ENCODE results near the gene PVALEF.

The PVALEF gene

DNA sequence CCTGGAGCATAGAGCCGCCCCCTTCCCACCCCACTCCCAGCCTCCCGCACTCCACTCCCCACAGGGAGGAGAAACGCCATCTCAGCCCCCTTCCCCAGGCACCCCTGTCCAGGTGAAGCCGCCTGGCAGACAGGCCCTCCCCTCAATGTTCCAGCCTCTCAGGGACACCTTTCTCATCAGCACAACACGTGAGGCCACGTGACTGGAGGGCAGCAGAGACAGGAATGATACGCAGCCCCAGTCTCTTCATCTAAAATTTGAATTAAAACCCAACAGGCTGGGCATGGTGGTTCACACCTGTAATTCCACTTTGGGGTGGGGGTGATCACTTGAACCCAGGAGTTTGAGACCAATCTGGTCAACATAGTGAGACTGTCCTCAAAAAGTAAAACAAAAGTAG, 20.9 kb downstream of the PVALEF start:
- no peak for DNase-seq

DNA sequence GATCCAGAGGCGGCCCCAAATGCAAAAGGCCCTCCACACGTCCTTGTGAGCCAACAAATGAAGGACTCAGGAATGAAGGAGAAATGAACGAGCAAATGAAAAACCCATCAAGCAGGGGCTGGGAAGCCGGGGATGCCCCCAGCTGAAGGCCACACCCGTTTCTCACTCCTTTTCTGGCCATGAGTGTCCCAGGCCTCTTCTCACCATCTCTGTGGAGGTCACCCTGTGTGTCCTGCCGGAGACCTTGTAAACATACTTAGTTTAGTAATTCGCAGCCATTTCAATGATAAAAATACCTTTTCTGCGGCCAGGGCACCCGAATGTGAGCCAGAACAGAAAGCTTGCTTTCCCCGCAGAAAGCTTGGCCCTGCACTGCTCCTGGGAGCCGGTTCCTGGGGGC, 21.8 kb downstream of the PVALEF start:
- DNase-seq = no peak

DNA sequence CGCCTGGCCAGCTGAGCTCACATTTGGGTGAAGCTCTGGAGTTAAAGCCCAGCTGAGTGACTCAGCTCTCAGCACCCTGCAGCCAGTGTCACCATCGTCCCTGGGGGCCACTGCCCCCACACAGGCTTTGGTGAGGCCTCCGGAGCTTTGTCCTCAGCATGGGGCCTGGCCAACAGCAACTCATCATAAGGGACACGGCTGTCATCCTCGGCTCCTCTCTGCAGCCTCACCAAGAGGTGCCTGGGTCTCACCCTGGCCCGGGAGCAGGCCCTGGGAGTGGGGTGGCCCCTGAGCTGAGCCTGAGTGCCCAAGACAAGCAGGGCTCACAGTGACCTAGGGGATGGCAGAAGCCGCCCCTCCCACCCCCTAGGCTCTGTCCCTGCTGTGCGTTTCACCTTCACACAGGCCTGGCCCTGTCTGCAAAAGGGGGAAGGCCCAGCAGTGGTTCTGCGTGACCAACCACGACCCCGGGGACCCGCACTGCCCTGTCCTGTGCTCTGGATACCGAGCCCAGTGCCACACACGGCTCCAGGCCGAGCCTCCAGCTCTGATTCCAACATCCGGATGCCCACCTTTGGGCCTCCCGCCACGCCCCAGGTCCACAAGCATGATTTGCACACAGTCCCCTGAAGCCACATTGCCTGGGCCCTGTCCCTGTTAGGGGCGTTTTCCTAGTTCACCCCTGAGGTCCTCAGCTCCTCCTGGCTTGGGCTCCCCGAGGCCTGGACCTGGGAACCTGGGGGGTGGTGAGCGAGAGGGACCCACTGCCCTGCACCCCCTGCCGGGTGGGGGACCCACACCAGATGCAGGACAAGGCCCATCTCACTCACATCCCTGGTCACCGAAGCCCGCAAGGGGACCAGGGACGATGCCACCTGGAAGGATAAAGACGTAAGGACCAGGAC, 22.5 kb downstream of the PVALEF start:
- no peak for DNase-seq

DNA sequence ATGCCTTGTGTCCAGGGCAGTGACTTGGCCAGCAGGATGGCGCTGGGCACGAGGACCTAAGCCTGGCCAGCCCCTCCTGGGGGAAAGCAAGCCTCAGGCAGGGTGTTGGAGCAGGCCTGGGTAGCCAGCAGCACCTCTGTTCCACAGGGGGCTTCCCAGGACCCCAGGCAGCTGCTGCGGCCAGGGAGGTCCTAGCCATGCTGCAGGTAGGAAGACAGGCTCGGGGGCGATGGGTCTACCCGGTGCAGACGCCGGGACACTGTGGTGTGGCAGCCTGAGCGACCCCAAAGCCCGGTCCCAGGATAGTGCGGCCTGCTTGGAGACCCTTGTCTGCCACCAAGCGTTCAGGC, 23.2 kb downstream of the PVALEF start:
- no peak for DNase-seq

DNA sequence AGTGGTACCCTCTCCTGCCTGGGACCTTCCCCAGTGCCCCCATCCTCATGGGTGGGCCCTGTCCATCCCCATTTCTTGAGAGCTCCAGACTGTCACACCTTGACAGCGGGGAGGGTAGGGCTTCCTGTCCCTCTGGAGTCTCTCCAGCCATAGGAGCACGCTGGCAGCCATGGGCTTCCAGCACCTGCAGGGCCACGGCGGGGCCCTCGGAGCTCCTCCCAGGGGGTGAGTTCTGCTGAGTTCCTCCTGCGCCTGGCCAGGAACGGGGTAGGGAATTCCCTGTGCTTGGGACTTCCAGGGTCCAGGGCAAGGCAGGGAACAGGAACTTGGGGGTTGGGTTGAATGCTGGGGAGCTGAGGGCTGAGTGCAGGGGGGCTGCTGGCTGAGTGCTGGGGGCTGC, 23.7 kb downstream of the PVALEF start:
- DNase-seq = no peak

DNA sequence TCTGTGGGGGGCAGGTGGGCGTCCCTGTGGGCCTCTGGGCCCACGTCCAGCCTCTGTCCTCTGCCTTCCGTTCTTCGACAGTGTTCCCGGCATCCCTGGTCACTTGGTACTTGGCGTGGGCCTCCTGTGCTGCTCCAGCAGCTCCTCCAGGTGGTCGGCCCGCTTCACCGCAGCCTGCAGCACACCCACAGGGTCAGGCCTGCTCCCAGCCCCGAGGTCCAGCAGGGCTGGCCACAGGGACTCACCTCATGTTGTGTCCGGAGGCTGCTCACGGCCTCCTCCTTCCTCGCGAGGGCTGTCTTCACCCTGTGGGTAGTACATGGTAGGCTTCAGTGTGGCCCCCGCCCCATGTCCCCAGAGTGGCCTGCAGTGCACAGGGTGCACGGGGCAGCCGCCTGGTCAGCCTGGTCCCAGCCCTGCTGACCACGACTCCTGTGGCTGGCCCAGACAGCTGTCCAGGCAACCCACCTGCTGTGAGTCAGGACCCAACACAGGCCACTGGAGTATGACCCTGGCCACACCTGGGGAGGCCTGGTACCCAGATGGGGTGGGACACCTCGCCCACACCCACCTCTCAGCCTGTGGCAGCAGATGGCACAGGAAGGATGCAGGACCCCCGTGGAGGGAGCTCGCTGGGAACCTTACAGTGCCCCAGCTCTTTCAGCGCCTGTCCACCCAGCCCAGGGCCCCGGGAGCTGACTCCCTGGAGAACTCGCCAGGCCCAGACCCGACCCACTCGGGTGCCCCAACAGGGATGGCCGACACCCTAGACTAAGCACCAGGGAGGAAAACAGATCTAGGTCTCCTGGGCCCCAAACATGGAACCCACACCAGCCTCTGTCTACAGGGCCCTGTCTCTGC, 24.6 kb downstream of the PVALEF start:
- DNase-seq = peak; percentile 6

DNA sequence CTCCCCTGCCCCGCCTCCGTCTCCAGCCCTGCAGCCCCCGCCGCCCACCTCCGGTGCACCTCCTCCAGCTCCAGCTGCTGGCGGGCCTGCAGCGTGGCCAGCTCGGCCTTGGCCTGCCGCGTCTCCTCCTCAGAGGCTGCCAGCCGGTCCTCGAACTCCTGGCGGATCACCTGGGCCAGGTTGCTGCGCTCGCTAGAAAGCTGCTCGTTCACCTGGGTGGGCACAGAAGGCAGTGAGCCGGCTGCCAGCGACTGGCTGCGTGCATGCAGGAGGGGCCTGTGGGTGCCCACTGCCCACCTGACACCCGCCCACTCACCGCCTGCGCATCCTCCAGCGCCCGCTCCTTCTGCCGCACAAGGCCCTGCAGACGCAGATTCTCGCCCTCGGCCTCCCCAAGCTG, 25.3 kb downstream of the PVALEF start:
- no peak for DNase-seq

DNA sequence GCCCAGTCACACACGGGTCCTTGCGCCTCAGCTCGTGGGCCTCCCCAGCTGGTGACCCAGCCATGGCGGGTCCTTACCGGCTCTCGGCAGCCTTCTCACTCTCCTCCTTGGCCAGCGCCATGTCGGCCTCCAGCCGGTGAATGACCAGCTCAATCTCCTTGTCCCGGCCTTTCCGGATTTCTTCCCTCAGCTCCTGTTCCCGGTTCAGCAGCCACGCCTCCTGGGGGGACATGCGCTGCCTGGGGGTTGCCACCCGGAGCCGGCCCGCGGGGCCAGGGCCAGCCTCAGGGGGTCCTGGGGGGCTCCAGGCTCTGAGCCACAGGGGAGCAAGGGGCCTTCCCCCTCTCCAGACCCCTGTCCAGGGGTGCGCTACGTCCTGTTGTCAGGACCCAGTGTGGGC, 25.8 kb downstream of the PVALEF start:
- DNase-seq = no peak

DNA sequence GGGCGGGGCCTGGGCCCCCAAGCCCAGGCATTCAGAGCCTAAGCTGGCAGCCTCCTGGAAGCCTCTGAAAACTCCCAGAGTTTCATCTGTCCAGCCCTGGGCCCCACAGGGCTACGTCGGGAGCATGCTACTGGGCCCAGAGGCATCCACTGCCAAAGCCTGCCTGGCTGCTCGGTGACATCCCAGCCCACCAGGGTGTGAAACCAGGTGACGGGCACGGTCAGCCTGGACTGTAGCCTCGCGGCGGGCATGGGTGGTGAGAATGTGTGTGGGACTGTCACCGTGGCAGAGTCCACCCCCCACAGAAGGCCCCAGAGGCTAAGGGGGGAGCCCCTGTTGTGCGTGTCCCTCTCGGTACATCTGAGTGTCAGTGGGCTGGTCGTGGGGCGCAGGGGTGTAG, 26.3 kb downstream of the PVALEF start:
- no peak for DNase-seq

DNA sequence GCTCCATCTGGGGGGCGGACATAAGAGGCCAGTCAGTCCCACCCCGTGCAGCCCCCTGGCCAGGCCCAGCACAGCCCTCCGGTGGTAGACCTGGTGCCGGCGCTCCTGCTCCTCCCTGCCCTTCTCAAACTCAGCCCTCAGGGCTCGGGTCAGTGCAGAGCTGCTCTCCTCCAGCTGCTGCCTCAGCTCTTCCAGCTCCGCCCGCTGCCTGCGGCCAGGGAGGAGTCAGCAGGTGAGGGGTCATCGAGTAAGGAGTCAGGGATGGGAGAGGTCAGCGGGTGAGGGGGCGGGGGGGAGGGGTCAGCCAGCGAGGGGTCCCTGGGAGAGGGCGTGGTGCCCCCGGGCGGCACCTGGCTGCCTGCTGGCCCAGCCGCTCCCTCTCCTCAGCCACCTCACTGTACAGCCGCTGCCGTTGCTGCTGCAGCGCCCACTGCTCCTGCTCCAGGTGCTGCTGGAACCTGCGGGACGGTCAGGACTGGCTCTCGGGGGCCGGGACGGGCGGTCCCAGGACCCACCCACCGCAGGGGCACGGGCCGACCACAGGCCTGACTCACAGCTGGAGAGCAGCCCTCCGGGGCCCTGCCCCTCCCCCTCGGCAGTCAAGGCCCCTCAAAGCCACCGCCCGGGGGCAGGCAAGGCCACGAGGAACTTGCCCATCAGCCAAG, 27.2 kb downstream of the PVALEF start:
- DNase-seq = no peak

DNA sequence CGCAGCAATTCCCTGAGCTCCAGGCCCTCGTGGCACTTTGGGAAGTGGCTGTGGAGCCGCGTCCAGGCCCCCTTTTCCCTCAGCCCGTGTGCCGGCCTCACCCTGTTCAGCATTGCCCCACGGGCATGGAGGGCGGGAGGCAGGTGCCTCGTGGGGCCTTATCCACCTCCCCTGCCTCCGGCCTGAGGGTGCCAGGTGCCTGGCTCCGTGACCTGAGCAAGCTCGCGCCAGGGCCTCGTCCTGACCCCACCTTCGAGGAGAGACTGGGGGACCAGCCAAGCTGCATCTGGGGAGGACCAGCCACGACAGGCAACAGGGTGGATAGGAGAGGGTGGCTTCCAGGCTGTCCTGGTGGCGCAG, 27.7 kb downstream of the PVALEF start:
- DNase-seq = no peak

DNA sequence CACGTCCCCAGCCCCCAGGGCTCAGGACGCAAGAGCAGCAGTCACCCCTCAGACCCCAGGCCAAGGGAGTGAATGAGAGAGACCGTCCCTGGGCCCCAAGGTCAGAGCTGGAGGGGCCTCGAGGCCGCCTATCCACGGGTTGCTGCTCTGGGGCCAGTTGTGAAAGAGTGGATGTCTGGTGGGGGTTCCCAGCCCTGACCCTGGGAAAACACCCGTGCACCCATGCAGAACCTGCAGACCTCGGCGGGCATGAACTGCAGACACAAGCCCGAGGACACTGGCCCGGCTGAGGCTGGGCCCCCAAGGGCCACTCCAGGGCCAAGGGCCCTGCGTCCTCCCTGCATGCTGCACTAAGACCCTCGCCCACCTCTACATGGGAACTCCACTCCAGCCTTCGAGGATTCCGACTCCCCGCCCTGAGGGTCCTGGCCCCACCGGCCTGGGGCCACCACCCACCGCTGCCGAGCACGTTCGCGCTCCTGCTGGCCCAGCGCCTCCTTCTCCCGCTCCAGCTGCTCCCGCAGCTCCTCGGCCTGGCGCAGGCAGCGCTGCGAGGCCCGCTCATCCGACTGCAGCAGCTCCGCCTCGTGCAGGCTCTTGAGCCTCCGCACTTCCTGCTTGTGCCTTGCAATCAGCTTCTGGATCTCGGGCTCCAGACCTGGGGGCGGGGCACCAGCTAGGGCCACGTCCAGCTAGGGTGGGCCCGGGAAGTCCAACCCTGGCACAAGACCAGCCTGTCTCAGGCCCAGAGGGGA, 28.3 kb downstream of the PVALEF start:
- no peak for DNase-seq

DNA sequence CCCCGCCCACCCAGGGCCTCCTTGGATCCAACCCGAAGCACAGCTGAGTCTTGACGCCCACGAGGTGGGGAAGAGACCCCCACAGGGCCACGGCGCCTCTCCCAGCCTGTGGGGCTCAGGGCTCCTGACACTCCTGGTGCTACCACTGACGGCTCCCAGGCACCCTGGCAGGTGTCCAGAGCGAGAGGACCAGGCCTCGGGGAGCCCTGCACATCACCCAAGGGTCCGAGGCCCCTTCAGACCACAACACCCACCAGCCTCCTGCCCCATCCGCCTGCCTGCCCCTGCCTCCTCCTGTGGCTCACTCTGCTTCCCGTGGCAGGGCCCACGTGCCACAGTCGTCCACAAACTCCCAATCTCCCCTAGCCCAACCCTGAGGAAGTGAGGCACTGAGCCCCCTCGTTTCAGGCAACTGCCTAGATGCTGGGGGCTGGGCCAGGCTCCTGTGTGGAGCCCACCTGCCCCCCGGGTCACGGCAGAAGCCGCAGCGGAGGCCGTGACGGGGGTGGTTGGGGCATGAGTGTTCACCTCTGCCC, 29.0 kb downstream of the PVALEF start:
- no peak for DNase-seq

DNA sequence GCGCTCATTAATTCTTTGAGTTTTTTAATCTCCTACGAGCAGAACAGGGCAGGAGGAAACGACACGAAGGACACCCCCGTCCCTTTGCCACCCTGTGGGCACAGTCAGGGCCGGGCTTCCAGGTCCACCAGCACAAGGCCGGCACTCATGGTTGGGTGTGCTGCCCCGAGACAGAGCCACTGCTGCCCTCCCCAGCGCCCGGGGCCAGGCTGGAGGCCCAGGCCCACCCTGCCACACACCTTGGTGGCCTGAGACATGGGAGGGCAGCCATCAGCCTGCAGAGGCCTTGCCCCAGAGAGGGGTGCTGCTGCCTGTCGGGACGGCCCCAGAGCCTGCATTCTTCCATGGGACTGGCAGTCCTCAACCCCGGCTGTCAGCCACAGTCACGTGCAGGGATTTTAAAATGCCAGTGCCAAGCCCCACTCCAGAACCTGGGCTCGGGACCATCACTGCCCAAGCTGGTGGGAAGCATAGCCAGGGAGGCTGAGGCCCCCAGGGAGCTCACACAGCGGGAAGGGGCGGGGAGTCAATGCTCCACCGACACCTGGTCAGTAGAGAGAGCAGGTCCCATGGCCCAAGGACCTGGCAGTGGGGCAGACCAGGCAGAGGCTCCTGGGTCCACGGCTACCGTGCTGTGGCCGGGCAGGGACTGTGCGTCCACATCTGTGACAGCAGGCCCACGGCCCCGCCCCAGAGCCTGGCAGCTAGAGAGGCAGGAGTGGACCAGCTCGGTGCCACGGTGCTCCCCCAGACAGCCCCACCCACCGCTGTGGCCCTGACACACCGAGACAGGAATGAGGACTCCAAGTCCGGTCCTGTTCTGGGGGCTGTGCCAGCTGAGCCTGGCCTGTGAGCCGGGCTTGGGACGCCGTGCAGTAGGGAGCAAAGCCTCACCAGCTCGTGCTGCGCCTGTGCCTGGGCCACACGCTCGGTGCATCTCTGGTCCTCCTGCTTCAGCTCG, 29.9 kb downstream of the PVALEF start:
- no peak for DNase-seq

DNA sequence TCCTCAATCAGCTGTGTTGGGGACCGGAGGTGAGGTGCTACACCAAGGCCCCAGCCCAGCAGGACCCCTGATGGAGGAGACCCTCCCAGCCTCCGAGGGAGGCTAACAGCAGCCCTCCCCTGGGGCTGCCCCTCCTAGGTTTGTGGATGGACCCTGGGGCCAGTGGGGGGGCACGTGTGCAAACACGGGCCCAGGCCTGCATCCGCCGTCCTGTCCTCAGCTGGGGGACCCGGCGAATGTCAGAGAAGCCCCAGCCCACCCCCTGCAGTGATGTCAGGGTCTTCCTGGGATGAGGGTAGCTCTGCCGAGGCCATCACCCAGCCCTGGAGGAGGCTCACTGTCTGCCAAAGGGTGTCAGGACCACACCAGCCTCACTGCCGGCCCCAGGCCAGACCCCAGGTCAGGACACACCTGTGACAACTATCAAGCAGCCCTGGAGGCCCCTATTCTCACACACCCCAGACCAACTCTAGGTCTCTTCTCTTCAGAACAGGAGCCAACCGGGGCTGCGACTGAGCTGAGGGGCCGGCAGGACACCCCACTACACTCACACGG, 30.7 kb downstream of the PVALEF start:
- DNase-seq = no peak

DNA sequence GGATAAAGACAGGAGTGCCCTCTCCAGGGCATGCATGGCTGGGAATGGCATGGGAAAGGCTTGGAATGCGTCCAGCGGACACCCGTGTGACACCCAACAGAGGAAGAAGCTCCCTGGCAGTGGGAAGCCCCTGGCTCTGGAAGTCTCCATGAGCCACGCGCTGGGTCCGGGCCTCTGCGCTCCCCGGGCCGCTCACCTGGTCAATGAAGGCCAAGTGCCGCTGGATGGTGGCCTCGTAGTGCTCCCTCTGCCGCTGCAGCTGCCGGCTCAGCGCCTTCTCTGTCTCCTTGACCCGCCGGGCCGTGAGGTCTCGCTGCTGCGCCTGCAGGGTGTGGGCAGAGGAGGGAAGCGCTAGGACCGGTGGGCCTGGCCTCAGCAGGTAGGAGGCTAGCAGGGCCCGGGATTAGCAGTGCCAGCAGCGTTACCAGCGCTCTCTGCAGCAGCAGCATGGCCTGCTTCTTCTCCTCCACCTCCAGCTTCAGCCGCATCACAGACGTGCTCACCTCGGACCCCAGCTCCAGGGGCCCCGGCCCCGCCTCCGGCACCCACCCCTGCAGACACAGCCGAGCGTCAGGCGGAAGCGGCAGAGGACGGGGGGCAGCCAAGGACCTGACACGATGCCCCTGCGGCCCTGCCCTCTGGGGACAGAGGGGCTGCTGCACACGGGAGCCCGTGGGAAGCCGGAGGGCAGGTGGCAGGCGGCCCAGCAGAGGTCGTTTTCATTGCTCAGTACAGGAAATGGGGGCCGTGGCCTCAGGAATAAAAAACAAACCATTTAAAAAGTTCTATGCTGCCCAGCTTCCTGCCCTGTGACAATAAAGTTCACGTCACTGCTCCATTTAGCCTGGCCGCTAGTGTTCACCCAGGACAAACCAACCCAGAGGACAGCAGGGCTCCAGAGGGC, 31.4 kb downstream of the PVALEF start:
- no peak for DNase-seq

DNA sequence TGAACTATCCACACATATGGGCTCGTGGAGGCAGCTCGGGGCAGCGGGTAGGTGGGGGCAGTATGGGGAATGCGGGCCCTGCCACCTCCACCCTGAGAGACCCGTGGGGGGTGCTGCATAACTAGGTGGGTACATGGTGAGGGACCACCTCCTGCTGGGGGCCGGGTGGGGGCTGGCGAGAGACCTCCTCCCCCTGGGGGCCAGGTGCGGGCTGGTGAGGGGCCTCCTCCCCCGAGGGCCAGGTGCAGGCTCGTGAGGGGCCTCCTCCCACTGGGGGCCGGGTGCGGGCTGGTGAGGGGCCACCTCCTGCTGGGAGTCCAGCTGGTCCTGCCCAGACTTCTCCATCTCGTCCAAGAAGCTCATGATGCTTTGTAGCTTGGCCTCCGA, 32.1 kb downstream of the PVALEF start:
- DNase-seq = no peak

DNA sequence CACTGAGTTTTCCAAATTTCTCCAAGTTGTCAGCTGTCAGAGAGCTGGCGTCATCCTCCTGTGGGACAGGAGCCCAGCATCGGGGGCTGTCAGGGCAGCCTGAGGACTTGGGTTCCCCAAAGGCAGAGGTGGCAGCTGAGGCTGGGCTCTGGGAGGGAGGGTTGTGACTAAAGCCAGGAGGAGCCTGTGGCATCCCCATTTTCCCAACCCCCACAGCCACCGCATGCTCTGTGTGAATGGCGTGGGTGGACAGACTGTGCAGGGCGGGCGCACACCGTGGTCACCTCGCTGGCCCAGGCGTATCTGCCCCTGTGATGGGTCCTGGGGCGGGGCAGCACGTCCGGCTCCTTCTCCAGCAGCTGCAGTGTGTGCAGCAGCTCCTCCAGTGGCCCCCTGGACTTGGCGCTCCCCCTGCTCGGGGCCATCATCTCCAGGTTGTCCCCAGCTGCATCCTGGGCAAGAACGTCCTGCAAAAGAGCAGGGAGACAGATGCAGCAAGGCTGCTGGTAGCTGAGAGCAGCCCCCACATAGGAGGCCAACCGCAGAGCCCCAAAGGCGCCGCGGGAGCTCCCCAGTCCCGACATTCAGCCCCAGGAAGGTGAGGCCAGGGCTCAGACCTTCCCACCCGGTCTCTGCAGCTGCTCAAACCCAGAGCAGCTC, 32.7 kb downstream of the PVALEF start:
- DNase-seq = no peak

DNA sequence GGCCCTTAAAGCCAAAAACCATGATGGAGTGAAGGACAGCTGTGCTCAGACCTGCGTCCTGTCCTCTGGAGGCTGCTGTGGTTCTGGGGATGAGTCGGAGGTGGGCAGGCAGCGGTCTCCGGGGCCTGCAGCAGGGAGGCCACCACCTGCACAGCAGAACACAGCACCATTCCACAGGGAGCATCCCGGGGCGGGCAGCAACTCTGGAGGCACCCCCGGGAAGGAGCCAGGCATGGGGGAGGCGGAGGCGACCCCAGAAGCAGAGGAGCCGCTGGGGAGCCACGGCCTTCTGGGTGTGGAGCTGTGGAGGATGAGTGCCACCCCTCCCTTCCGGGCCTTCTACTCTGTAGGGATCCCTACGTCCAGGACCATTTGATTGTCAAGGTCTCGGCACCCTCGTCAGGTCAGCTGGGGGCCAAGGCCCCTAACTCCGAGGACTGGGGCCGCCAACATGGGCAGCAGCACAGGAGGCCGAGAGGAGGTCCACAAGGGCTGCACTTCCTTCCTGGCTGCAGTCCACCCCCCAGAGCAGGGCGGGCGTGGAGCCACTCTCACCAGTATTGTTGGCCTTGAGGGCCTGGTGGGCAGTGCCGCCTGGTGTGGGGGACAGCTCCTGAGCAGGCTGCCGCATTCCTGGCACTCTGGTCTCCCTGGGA, 33.6 kb downstream of the PVALEF start:
- DNase-seq = no peak
